HEK293 (cell line): ENCODE data around the gene DNASE2.

Source experiments
- CTCF ChIA-PET: fragments of 350-600 bp; formaldehyde crosslinking; extraction: SDS; loops from one replicate; lab custom pipeline; 2021; ENCODE audit warnings: antibody characterized with exemption; lab: Yijun Ruan, JAX
- POLR2A ChIA-PET: fragments of 300-600 bp; formaldehyde crosslinking; extraction: SDS; loops from one replicate; lab custom pipeline; 2020; ENCODE audit warnings: antibody characterized with exemption, inconsistent platforms; lab: Yijun Ruan, JAX
- H3K27ac ChIP-seq: fragments of 200-500 bp; sonication (Bioruptor generic); 2 replicates; pipeline ENCODE4 v1.5.1; 2014; ENCODE audit warnings: low read depth, low read length, control low read depth, inconsistent platforms; ENCODE audit errors: extremely low read depth
- H3K36me3 ChIP-seq, 2 experiments: fragments of 200-500 bp in 1 of 2; sonication (Bioruptor generic) in 1 of 2; 1 replicate in 1 of 2; 2 replicates in 1 of 2; pipeline ENCODE4 v1.5.1; 2014 to 2017; ENCODE audit warnings: inconsistent platforms in 2 of 2, low read length in 2 of 2; ENCODE audit not compliant: control insufficient read depth in 2 of 2, insufficient read depth in 1 of 2
- H3K4me1 ChIP-seq: fragments of 200-500 bp; sonication (Bioruptor generic); 2 replicates; pipeline ENCODE4 v1.5.1; 2014; ENCODE audit warnings: mild to moderate bottlenecking, low read length, inconsistent platforms; ENCODE audit not compliant: control insufficient read depth, insufficient read depth
- H3K4me3 ChIP-seq: 2 replicates; pipeline ENCODE4 v1.5.1; 2011; ENCODE audit warnings: low read depth, mild to moderate bottlenecking, control low read depth, low read length, moderate library complexity
- H3K9me3 ChIP-seq: fragments of 200-500 bp; sonication (Bioruptor generic); 2 replicates; pipeline ENCODE4 v1.5.1; 2014; ENCODE audit warnings: low read depth, low read length, inconsistent platforms; ENCODE audit not compliant: control insufficient read depth, insufficient read depth
- BCL11B ChIP-seq: fragments of 450-650 bp; formaldehyde crosslinking; IDR thresholded peaks from 2 replicates; pipeline ENCODE4 v1.5.1; 2016; ENCODE audit warnings: low read depth, missing biosample characterization, missing genetic modification characterization
- KLF7 ChIP-seq: fragments of 450-650 bp; formaldehyde crosslinking; IDR thresholded peaks from 2 replicates; pipeline ENCODE4 v1.5.1; 2016; ENCODE audit warnings: missing biosample characterization, missing genetic modification characterization, borderline replicate concordance
- WT1 ChIP-seq: fragments of 450-650 bp; formaldehyde crosslinking; IDR thresholded peaks from 2 replicates; pipeline ENCODE4 v1.5.1; 2016; ENCODE audit warnings: missing biosample characterization, missing genetic modification characterization
- ZFHX2 ChIP-seq: fragments of 450-650 bp; formaldehyde crosslinking; conservative IDR thresholded peaks from 2 replicates; pipeline ENCODE4 v1.5.1; 2016; ENCODE audit warnings: missing biosample characterization, missing genetic modification characterization
- ZNF211 ChIP-seq: fragments of 450-650 bp; formaldehyde crosslinking; IDR thresholded peaks from 2 replicates; pipeline ENCODE4 v1.5.1; 2016; ENCODE audit warnings: low read depth, missing biosample characterization, missing genetic modification characterization
- ZNF221 ChIP-seq: fragments of 450-650 bp; formaldehyde crosslinking; IDR thresholded peaks from 2 replicates; pipeline ENCODE4 v1.5.1; 2017; ENCODE audit warnings: missing biosample characterization, missing genetic modification characterization, borderline replicate concordance
- ZNF37A ChIP-seq: fragments of 450-650 bp; IDR thresholded peaks from 2 replicates; pipeline ENCODE4 v1.5.1; 2018; ENCODE audit warnings: missing biosample characterization, missing genetic modification characterization
- ZNF529 ChIP-seq: fragments of 450-650 bp; formaldehyde crosslinking; IDR thresholded peaks from 2 replicates; pipeline ENCODE4 v1.5.1; 2017; ENCODE audit warnings: missing genetic modification characterization, missing biosample characterization; ENCODE audit not compliant: insufficient replicate concordance
- ZNF560 ChIP-seq: fragments of 450-650 bp; formaldehyde crosslinking; IDR thresholded peaks from 2 replicates; pipeline ENCODE4 v1.5.1; 2017; ENCODE audit warnings: missing biosample characterization, missing genetic modification characterization, borderline replicate concordance
- ZNF596 ChIP-seq: fragments of 450-650 bp; IDR thresholded peaks from 2 replicates; pipeline ENCODE4 v1.5.0; 2018; ENCODE audit warnings: missing biosample characterization, mild to moderate bottlenecking, missing genetic modification characterization, moderate library complexity
- ZNF785 ChIP-seq: fragments of 450-650 bp; formaldehyde crosslinking; IDR thresholded peaks from 2 replicates; pipeline ENCODE4 v1.5.1; 2016; ENCODE audit warnings: missing biosample characterization, missing genetic modification characterization
- ZNF830 ChIP-seq: fragments of 450-650 bp; IDR thresholded peaks from 2 replicates; pipeline ENCODE4 v1.5.0; 2018; ENCODE audit warnings: missing biosample characterization, missing genetic modification characterization, low read depth, mild to moderate bottlenecking, moderate library complexity
- ZSCAN30 ChIP-seq: fragments of 450-650 bp; IDR thresholded peaks from 2 replicates; pipeline ENCODE4 v1.5.1; 2018; ENCODE audit warnings: missing biosample characterization, mild to moderate bottlenecking, missing genetic modification characterization, moderate library complexity
- TF ChIP-seq, protein P1 (sequence below): fragments of 450-650 bp; IDR thresholded peaks from 2 replicates; pipeline ENCODE4 v1.5.1; 2018; ENCODE audit warnings: missing biosample characterization, missing genetic modification characterization
- TF ChIP-seq, protein P2 (sequence below): fragments of 450-650 bp; formaldehyde crosslinking; IDR thresholded peaks from 2 replicates; pipeline ENCODE4 v1.5.1; 2016; ENCODE audit warnings: missing biosample characterization, missing genetic modification characterization
- TF ChIP-seq, protein P3 (sequence below): sonication (generic); formaldehyde crosslinking; IDR thresholded peaks from 2 replicates; pipeline ENCODE4 v1.8.1; 2022; ENCODE audit warnings: mild to moderate bottlenecking, moderate library complexity, missing genetic modification reagents
- TF ChIP-seq, protein P4 (sequence below): fragments of 450-650 bp; formaldehyde crosslinking; IDR thresholded peaks from 2 replicates; pipeline ENCODE4 v1.5.1; 2016; ENCODE audit warnings: missing biosample characterization, missing genetic modification characterization
- TF ChIP-seq, protein P5 (sequence below): IDR thresholded peaks from 2 replicates; pipeline ENCODE4 v1.6.1; 2011; ENCODE audit warnings: mild to moderate bottlenecking, low read depth, low read length, borderline replicate concordance
- TF ChIP-seq, protein P6 (sequence below): fragments of 450-650 bp; formaldehyde crosslinking; IDR thresholded peaks from 2 replicates; pipeline ENCODE4 v1.5.1; 2016; ENCODE audit warnings: missing biosample characterization, missing genetic modification characterization

Gene DNASE2

DNA sequence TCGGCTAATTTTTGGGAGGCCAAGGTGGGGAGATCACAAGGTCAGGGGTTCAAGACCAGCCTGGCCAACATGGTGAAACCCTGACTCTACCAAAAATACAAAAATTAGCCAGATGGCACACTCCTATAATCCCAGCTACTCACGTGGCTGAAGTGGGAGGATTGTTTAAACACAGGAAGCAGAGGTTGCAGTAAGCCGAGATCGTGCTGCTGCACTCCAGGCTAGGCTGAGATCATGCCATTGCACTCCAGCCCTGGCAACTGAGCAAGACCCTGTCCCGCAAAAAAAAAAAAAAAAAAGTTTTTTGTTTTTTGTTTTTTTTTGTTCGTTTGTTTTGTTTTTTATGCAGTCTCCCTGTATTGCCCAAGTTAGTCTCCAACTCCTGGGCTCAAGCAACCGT lies 21.7 kb downstream of the DNASE2 start:
- H3K27ac ChIP-seq, result no peak overlapping the region
- no peaks in the 10 kb centered on the region for H3K9me3 ChIP-seq
- H3K4me1 ChIP-seq, result no peaks in the 10 kb centered on the region
- H3K4me3 ChIP-seq, result no peak overlapping the region
- POLR2A ChIA-PET, result no interaction called here
- TF ChIP-seq, protein P1, sequence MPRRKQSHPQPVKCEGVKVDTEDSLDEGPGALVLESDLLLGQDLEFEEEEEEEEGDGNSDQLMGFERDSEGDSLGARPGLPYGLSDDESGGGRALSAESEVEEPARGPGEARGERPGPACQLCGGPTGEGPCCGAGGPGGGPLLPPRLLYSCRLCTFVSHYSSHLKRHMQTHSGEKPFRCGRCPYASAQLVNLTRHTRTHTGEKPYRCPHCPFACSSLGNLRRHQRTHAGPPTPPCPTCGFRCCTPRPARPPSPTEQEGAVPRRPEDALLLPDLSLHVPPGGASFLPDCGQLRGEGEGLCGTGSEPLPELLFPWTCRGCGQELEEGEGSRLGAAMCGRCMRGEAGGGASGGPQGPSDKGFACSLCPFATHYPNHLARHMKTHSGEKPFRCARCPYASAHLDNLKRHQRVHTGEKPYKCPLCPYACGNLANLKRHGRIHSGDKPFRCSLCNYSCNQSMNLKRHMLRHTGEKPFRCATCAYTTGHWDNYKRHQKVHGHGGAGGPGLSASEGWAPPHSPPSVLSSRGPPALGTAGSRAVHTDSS (tag by site-specific recombination), result no peak
- TF ChIP-seq, protein P2, sequence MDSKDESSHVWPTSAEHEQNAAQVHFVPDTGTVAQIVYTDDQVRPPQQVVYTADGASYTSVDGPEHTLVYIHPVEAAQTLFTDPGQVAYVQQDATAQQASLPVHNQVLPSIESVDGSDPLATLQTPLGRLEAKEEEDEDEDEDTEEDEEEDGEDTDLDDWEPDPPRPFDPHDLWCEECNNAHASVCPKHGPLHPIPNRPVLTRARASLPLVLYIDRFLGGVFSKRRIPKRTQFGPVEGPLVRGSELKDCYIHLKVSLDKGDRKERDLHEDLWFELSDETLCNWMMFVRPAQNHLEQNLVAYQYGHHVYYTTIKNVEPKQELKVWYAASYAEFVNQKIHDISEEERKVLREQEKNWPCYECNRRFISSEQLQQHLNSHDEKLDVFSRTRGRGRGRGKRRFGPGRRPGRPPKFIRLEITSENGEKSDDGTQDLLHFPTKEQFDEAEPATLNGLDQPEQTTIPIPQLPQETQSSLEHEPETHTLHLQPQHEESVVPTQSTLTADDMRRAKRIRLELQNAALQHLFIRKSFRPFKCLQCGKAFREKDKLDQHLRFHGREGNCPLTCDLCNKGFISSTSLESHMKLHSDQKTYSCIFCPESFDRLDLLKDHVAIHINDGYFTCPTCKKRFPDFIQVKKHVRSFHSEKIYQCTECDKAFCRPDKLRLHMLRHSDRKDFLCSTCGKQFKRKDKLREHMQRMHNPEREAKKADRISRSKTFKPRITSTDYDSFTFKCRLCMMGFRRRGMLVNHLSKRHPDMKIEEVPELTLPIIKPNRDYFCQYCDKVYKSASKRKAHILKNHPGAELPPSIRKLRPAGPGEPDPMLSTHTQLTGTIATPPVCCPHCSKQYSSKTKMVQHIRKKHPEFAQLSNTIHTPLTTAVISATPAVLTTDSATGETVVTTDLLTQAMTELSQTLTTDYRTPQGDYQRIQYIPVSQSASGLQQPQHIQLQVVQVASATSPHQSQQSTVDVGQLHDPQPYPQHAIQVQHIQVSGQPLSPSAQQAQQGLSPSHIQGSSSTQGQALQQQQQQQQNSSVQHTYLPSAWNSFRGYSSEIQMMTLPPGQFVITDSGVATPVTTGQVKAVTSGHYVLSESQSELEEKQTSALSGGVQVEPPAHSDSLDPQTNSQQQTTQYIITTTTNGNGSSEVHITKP (tag by site-specific recombination), result 0 out of 2 replicates have a peak, but pooled peaks have one; percentile 27
- TF ChIP-seq ZNF529 (tag by site-specific recombination) (no peak), ZFHX2 (0 out of 2 replicates have a peak, but pooled peaks have one; percentile 19), BCL11B (no peak), ZNF785 (tag by site-specific recombination) (no peak), ZNF37A (tag by site-specific recombination) (no peak), ZNF596 (tag by site-specific recombination) (no peak), ZSCAN30 (tag by site-specific recombination) (no peak)
- TF ChIP-seq, protein P3, sequence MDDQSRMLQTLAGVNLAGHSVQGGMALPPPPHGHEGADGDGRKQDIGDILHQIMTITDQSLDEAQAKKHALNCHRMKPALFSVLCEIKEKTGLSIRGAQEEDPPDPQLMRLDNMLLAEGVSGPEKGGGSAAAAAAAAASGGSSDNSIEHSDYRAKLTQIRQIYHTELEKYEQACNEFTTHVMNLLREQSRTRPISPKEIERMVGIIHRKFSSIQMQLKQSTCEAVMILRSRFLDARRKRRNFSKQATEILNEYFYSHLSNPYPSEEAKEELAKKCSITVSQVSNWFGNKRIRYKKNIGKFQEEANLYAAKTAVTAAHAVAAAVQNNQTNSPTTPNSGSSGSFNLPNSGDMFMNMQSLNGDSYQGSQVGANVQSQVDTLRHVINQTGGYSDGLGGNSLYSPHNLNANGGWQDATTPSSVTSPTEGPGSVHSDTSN (CRISPR knock-in tag), result no peak
- CTCF ChIA-PET, result interaction anchor here (0.6 to 2.5 kb wide), 2 partner anchors 10 to 12 kb away, joined by 3 to 12 read pairs; no protein-coding TSS in a partner anchor
- no peaks in the 10 kb centered on the region; a peak in 1 of 3 replicates for H3K36me3 ChIP-seq

DNA sequence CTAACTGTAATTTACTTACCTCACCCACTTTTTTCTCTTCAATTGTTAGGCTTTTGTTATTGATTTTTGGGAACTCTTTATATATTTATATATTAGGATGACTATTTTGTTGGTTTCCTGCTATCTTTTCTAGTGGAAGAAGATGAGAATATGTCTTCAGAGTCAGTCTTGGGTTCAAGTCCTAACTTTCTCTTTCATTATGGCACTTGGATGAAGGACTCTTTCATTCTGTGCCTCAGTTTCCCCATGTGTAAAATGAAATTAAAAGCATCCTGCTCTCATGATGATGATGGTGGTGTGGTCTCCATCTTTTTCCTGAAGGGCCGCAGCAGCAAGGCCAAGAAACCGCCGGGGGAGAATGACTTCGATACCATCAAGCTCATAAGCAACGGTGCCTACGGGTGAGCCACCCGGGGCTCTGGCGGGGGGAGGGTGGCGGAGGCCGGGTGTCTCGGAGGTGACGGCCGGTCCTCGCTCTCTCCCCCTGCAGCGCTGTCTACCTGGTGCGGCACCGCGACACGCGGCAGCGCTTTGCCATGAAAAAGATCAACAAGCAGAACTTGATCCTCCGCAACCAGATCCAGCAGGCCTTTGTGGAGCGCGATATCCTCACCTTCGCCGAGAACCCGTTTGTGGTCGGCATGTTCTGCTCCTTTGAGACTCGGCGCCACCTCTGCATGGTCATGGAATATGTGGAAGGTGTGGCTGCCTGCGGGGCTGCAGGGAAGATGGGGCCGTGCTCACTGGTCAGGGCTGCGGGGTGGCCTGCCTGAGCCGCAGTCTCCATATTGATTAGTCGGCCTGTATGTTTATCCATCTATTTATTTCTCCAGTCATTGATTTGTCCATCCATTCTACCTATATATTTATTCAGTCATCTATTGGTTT lies 23.0 kb downstream of the DNASE2 start:
- CTCF ChIA-PET, result interaction anchor here (0.6 to 2.5 kb wide), 3 partner anchors 11 to 97 kb away, joined by 3 to 12 read pairs (median 5); no protein-coding TSS in a partner anchor
- Histone ChIP-seq H3K4me1 (no peaks in the 10 kb centered on the region), H3K27ac (no peak overlapping the region), H3K9me3 (no peaks in the 10 kb centered on the region), H3K4me3 (no peak overlapping the region), H3K36me3 (no peaks in the 10 kb centered on the region; a peak in 1 of 3 replicates)
- POLR2A ChIA-PET, result no interaction called here
- TF ChIP-seq ZNF830 (tag by site-specific recombination) (no peak), ZNF560 (tag by site-specific recombination) (no peak), ZNF221 (no peak), KLF7 (no peak), ZNF211 (tag by site-specific recombination) (no peak), WT1 (tag by site-specific recombination) (no peak)
- TF ChIP-seq, protein P4, sequence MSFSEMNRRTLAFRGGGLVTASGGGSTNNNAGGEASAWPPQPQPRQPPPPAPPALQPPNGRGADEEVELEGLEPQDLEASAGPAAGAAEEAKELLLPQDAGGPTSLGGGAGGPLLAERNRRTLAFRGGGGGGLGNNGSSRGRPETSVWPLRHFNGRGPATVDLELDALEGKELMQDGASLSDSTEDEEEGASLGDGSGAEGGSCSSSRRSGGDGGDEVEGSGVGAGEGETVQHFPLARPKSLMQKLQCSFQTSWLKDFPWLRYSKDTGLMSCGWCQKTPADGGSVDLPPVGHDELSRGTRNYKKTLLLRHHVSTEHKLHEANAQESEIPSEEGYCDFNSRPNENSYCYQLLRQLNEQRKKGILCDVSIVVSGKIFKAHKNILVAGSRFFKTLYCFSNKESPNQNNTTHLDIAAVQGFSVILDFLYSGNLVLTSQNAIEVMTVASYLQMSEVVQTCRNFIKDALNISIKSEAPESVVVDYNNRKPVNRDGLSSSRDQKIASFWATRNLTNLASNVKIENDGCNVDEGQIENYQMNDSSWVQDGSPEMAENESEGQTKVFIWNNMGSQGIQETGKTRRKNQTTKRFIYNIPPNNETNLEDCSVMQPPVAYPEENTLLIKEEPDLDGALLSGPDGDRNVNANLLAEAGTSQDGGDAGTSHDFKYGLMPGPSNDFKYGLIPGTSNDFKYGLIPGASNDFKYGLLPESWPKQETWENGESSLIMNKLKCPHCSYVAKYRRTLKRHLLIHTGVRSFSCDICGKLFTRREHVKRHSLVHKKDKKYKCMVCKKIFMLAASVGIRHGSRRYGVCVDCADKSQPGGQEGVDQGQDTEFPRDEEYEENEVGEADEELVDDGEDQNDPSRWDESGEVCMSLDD, result no peak
- TF ChIP-seq, protein P5, sequence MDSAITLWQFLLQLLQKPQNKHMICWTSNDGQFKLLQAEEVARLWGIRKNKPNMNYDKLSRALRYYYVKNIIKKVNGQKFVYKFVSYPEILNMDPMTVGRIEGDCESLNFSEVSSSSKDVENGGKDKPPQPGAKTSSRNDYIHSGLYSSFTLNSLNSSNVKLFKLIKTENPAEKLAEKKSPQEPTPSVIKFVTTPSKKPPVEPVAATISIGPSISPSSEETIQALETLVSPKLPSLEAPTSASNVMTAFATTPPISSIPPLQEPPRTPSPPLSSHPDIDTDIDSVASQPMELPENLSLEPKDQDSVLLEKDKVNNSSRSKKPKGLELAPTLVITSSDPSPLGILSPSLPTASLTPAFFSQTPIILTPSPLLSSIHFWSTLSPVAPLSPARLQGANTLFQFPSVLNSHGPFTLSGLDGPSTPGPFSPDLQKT, result no peak
- TF ChIP-seq, protein P6, sequence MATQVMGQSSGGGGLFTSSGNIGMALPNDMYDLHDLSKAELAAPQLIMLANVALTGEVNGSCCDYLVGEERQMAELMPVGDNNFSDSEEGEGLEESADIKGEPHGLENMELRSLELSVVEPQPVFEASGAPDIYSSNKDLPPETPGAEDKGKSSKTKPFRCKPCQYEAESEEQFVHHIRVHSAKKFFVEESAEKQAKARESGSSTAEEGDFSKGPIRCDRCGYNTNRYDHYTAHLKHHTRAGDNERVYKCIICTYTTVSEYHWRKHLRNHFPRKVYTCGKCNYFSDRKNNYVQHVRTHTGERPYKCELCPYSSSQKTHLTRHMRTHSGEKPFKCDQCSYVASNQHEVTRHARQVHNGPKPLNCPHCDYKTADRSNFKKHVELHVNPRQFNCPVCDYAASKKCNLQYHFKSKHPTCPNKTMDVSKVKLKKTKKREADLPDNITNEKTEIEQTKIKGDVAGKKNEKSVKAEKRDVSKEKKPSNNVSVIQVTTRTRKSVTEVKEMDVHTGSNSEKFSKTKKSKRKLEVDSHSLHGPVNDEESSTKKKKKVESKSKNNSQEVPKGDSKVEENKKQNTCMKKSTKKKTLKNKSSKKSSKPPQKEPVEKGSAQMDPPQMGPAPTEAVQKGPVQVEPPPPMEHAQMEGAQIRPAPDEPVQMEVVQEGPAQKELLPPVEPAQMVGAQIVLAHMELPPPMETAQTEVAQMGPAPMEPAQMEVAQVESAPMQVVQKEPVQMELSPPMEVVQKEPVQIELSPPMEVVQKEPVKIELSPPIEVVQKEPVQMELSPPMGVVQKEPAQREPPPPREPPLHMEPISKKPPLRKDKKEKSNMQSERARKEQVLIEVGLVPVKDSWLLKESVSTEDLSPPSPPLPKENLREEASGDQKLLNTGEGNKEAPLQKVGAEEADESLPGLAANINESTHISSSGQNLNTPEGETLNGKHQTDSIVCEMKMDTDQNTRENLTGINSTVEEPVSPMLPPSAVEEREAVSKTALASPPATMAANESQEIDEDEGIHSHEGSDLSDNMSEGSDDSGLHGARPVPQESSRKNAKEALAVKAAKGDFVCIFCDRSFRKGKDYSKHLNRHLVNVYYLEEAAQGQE (tag by site-specific recombination), result no peak
